ENCODE data around the gene BOD1. TPM values are rescaled to one million over a fixed set of nuclear protein-coding genes. Genes with fewer than 3 reads are reported as not detected.

BOD1 gene
- total RNA-seq, 1 donor from 2014 or later = 46.5 TPM

- intact Hi-C loops (cut with DNase I) = no loop called here
- ATAC-seq = no peak
- no peak for DNase-seq (ENCODE audit: low spot score)
Measured at GRCh38 chr5:173642895-173643481, 26.5 kb upstream of the BOD1 start.

- intact Hi-C loops (cut with DNase I) = no loop called here
- no peak for DNase-seq (ENCODE audit: low spot score)
- ATAC-seq = no peak
Measured at GRCh38 chr5:173642191-173642816, 25.9 kb upstream of the BOD1 start.

- no peak for ATAC-seq
- intact Hi-C loops (cut with DNase I) = no loop called here
Measured at GRCh38 chr5:173640156-173640804, 23.8 kb upstream of the BOD1 start.

GRCh38 chr5:173638126-173639040 is 21.9 kb upstream of the BOD1 start:
- DNase-seq (ENCODE audit: low spot score) = no peak
- no peak for ATAC-seq
- intact Hi-C loops (cut with DNase I) = no loop called here

More at GRCh38 chr5:173640156-173640804, 23.8 kb upstream of the BOD1 start:
- no peak for DNase-seq (ENCODE audit: low spot score)

- ATAC-seq = no peak
- no peak for DNase-seq (ENCODE audit: low spot score)
- intact Hi-C loops (cut with DNase I) = no loop called here
Measured at GRCh38 chr5:173637340-173637739, 20.9 kb upstream of the BOD1 start.

GRCh38 chr5:173634465-173634983 is 18.1 kb upstream of the BOD1 start:
- no peak for ATAC-seq
- intact Hi-C loops (cut with DNase I) = loop anchor here (5.0 kb wide), 1 partner anchor 1043 kb away; no protein-coding TSS in a partner anchor
- DNase-seq (ENCODE audit: low spot score) = no peak

GRCh38 chr5:173633304-173633703 is 16.9 kb upstream of the BOD1 start:
- ATAC-seq (no peak), DNase-seq (ENCODE audit: low spot score) (no peak)
- intact Hi-C loops (cut with DNase I) = loop anchor here (5.0 kb wide), 1 partner anchor 1044 kb away; no protein-coding TSS in a partner anchor

- intact Hi-C loops (cut with DNase I) = loop anchor here (5.0 kb wide), 1 partner anchor 1046 kb away; no protein-coding TSS in a partner anchor
- ATAC-seq (no peak), DNase-seq (ENCODE audit: low spot score) (no peak)
Measured at GRCh38 chr5:173631478-173631877, 15.0 kb upstream of the BOD1 start.

GRCh38 chr5:173630724-173631365 is 14.4 kb upstream of the BOD1 start:
- DNase-seq (ENCODE audit: low spot score) (no peak), ATAC-seq (no peak)
- intact Hi-C loops (cut with DNase I) = loop anchor here (5.0 kb wide), 1 partner anchor 1046 kb away; no protein-coding TSS in a partner anchor

- ATAC-seq = no peak
- DNase-seq (ENCODE audit: low spot score) = no peak
Measured at GRCh38 chr5:173629628-173630027, 13.2 kb upstream of the BOD1 start.

GRCh38 chr5:173628501-173628900 is 12.1 kb upstream of the BOD1 start:
- intact Hi-C loops (cut with DNase I) = no loop called here
- no peak for DNase-seq (ENCODE audit: low spot score)
- ATAC-seq = peak; percentile 36

More at GRCh38 chr5:173629628-173630027, 13.2 kb upstream of the BOD1 start:
- intact Hi-C loops (cut with DNase I) = loop anchor here (5.0 kb wide), 1 partner anchor 1048 kb away; no protein-coding TSS in a partner anchor

GRCh38 chr5:173627860-173628392 is 11.5 kb upstream of the BOD1 start:
- peak; percentile 33 for ATAC-seq
- intact Hi-C loops (cut with DNase I) = no loop called here
- no peak for DNase-seq (ENCODE audit: low spot score)

- intact Hi-C loops (cut with DNase I) = no loop called here
- ATAC-seq = no peak
- DNase-seq (ENCODE audit: low spot score) = no peak
Measured at GRCh38 chr5:173627271-173627670, 10.8 kb upstream of the BOD1 start.

- ATAC-seq = no peak
- intact Hi-C loops (cut with DNase I) = no loop called here
- DNase-seq (ENCODE audit: low spot score) = no peak
Measured at GRCh38 chr5:173626505-173626820, 10.0 kb upstream of the BOD1 start.

- ATAC-seq = no peak
Measured at GRCh38 chr5:173625673-173626504, 9.4 kb upstream of the BOD1 start.

GRCh38 chr5:173625261-173625660 is 8.8 kb upstream of the BOD1 start:
- intact Hi-C loops (cut with DNase I) = no loop called here
- no peak for ATAC-seq

More at GRCh38 chr5:173625673-173626504, 9.4 kb upstream of the BOD1 start:
- intact Hi-C loops (cut with DNase I) = no loop called here
- DNase-seq (ENCODE audit: low spot score) = no peak

GRCh38 chr5:173624282-173624681 is 7.8 kb upstream of the BOD1 start:
- no peak for DNase-seq (ENCODE audit: low spot score)
- intact Hi-C loops (cut with DNase I) = no loop called here
- ATAC-seq = no peak

More at GRCh38 chr5:173625261-173625660, 8.8 kb upstream of the BOD1 start:
- DNase-seq (ENCODE audit: low spot score) = no peak
